DMS153 (cell line): ENCODE data around the gene DTNBP1.

ENCODE experiments used
- DNase-seq: peaks from one replicate; lab custom pipeline; 2025; lab: John Stamatoyannopoulos, UW

Gene DTNBP1

GRCh38 chr6:15588971-15589634, 73.7 kb downstream of the DTNBP1 start:
- DNase-seq, result no peak

DNA sequence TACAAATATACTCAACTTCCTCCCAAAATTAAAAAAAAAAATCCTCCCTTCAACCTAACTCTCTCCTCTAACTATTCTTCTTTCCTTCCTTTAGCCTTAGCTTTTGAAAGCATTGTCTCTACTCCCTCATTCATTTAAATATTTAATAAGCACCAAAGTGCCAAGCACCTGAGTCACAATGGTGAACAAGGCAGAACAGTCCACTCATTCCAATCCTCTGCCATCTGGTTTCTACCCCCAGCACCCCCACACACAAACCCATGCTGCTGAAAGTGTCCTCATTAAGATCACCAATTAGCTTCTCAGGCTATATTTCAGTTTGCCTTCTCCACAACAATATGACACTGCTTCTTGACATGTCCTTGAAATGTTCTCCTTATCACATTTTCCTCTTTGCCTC, 76.3 kb downstream of the DTNBP1 start:
- no peak for DNase-seq

DNA sequence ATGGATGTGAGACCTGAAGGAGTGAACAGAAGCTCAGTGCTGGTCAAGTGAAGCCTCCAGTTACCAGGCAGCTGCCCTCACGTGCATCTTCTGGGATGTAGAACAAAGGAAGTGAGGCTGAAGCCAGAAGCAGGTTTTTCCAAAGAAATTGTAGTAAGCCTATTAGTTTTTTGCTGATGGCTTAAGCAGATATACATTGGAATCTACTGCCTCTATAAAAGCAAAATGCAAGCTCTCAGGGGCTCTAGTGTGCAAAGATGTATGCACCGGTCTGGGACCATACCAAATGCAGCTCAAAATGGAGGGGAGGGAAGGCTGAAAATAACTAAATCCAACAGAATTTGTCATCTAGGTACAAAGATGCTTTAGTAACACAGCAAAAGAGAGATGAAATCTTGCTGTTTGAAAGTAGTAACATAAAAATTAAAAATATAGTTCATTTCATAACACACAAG, 77.0 kb downstream of the DTNBP1 start:
- DNase-seq, result no peak

DNA sequence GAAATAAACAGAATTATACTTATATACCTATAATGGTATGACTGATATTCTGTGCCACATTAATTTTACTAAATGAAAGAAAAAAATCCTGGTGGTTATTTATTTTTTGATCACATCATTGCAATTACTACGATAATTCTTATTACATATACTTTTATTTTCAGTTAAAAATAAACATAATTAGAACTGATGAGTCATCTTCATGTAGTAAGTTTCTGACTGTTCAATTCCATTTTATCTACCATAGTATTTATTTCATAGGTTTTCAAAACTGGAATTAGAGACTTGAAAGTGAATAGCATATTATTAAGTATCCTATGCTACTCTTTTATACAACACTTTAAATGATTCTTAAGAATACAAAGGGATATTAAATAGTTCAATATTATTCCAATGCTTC, 80.3 kb downstream of the DTNBP1 start:
- no peak for DNase-seq

DNA sequence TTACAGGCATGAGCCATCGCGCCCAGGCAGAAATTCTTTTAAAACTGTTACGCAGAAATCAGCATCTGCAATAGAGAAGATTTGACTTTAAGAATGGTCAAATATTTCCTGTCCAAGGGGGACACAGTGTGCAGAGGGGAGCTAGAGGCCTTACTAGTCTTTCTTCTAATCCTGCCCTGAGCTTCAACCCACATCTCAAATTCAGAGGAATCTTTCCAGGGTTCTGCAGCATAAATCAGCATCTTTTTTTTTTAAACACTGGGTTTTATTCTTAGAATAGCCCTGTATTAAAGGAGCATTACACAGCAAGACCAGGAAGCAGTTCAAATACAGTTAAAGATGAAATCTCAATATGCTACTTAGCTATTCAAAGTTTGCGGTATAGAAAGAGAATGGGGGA, 81.1 kb downstream of the DTNBP1 start:
- no peak for DNase-seq

- no peak for DNase-seq
Observed at GRCh38 chr6:15580326-15580725, 82.5 kb downstream of the DTNBP1 start.

DNA sequence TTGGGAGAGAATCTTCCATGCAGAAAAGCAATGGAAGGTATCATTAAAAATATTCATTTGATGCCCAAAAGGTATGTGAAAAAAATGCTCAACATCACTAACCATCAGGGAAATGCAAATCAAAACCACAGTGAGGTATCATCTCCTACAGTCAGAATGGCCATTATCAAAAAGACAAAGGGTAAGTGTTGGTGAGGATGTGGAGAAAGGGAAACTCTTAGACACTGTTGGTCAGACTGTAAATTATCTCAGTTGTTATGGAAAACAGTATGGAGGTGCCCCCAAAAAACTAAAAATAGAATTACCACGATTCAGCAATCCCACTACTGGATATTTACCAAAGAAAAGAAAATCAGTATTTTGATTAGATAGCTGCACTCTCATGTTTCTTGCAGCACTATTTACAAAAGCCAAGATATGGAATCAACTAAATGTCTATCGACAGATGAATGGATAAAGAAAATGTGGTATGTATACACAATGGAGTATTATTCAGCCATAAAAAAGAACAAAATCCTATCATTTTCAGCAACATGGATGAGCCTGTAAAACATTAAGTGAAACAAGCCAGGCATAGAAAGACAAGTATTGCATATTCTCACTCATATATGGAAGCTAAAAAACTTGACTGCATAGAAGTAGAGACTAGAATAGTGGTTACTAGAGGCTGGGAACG, 84.0 kb downstream of the DTNBP1 start:
- no peak for DNase-seq

DNA sequence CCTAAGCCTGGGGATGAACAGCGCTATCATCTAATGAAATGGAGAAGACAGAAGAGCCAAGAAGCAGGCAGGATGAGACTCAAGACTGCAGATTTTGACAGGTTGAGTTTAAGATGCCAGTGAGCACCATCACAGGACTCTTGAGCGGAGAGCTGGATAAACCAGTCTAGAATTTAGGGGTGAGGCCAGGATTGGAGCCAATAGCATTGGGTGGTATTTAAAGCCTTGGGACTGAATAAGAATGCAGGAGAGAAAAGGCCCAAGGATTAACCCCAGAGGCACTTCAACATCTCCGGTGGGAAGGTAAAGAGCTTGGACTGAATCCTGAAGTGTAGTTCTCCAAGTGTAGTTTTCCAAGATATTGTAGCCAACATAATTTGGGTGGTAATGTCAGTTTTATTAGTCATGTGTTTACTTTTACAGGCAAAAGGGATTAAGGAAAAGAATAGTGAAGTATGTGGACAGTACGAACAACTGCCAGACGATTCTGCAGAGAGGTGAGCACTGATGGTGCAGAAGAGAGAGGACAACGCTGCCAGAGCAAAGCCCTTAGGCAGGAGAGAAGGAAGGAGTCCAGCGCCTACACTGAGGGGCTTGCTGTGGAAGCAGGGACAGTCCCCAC, 85.2 kb downstream of the DTNBP1 start:
- no peak for DNase-seq

GRCh38 chr6:15577106-15577505, 85.7 kb downstream of the DTNBP1 start:
- DNase-seq, result no peak

DNA sequence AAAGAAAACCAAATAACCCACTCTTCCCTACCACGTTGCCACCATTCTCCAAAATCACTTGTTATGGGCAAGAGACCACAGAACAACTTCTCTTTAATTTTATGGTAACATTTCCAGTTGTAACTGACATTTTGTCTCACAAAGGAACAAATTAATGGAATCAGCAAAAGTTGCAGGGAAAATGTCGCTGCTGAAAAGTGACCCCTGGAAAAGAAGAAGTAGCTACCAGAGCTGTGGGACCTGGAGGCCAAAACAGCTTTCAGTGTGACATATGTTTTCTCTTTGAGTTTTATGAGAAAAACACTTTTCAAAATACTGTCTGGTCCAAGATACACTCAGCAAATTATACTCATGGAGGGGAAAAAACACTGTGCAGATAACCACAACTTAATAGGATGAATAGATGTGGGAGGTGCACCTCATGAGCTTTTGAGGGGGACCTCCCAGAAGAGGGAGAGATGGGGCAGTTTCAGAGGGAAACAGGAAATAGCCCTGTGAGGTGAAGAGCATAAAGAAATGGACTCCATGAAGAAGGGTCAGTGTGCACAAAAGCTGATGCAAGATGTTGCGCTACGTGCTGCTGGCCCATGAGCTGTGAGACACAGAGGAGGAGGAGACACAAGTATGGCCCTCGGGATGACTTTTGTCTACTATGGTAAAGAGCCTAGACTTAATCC, 87.3 kb downstream of the DTNBP1 start:
- no peak for DNase-seq

DNA sequence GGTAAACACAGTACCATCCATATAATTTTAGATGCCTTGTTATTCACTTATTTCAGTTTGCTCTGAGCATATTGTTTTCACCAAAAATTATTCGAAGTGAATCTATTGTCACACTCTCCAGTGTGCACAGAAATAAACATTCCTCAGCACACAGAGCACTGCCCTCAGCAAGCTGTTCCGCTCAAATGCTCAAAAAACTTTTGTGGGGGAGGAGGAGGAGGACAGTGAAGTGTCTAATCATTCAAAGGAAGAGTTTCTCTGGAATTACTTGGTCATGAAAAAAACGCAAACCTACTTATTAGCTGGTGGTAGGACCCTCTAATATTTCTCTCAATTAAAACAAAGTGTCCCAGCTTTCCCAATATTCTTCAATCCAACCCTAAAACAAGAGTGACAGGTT, 88.3 kb downstream of the DTNBP1 start:
- DNase-seq, result no peak

- DNase-seq, result no peak
Observed at GRCh38 chr6:15574023-15574422, 88.8 kb downstream of the DTNBP1 start.

DNA sequence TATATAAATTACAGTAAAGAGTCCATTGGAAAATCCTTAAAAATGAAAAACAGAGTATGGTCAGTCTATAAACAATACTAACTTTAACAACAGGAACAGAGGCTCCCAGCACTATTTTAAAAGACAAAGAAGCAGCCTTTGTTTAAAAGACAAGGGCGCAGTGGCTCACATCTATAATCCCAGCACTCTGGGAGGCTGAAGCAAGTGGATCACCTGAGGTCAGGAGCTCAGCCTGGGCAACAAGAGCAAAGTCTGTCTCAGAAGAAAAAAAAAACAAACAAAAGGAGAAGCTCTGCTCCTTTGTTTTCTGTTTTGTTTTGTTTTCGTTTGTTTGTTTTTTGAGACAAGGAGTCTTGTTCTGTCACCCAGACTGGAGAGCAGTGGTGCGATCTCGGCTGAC, 89.4 kb downstream of the DTNBP1 start:
- no peak for DNase-seq

DNA sequence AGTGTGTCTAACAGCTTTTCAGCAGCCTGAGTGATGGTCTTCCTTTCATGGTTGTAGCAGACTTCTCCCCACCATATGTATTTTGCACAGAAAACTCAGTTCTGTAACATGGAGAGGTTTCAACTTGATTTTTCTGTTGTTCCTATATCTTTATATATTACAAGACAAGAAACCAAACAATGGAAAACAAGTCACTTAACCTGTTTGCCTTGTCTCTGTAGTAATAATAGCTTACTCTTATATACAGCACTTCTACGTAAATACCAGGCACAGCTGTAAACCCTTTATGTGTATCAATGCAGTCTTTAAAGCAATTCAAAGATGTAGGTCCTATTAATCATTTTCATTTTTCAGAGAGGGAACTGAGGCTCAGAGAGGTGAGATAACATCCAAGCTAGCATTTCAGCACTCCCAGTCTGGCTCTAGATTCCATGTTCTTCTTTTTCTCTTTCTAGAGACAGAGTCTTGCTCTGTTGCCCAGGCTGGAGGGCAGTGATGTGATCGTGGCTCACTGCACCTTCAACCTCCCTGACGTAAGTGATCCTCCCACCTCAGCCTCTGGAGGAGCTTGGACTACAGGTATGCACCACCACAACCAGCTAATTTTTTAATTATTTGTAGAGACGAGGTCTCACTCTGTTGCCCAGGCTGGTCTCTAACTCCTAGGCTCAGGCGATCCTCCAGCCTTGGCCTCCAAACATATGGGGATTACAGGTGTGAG, 90.4 kb downstream of the DTNBP1 start:
- no peak for DNase-seq

GRCh38 chr6:15570171-15570570, 92.7 kb downstream of the DTNBP1 start:
- DNase-seq, result no peak

DNA sequence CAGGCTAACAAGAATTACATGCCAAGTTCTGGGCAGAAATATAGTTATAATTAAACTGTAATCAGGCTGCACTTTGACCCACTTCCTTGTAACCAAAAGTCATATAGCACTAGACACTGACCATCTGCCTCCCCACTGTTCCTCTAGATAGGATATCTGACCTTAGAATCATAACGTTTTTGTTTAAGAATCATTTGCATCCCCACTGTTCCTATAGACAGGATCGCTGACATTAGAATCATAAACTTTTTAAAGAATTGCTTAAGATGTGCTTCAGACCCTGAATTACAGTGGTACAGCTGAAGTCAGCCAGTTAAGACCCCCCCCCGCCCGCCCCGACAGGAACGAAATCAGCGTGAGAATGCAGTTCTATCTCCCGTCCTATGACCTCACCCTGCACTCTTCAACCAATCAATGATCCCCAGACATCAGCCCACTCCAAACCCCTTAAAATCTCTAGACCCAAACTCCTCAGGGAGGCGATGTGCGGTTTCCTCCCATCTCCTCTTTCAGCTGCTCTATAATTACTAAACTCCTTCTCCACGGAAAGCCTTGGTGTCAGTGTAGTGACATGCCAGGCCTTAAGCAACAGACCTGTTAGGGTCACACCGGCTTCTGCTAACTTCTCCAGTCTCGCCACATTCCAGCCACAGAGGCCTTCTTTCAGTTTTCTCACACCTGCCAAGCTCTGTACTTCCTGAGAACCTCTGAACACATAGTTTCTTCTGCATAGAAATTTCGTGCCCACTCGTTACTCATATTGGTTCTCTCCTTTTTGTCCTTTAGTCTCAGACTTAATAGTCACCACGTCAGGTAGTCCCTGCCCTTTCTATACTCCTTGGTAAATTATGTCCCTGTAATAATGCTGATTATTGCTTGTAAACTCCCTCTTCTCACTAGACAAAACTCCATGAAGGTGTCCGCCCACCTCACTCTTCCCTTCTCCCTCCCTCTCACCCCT, 93.5 kb downstream of the DTNBP1 start:
- DNase-seq, result no peak

DNA sequence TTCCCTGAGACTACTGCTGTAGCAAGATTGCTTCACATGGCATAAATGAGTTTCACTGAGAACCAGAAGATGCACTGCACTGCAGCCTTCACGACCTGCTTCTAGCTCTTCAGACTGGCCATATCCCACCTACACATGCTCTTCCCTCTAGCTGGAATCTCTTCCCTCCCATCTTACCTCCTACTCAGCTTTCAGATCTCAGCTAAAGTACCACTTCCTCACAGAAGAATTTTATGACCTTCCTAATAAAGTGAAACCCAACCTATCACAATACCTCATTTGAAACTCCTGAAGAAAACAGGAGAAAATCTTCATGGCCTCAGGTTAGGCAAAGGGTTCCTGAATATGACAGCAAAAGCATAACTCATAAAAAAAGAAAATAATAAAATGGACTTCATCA, 99.9 kb downstream of the DTNBP1 start:
- DNase-seq, result no peak

DNA sequence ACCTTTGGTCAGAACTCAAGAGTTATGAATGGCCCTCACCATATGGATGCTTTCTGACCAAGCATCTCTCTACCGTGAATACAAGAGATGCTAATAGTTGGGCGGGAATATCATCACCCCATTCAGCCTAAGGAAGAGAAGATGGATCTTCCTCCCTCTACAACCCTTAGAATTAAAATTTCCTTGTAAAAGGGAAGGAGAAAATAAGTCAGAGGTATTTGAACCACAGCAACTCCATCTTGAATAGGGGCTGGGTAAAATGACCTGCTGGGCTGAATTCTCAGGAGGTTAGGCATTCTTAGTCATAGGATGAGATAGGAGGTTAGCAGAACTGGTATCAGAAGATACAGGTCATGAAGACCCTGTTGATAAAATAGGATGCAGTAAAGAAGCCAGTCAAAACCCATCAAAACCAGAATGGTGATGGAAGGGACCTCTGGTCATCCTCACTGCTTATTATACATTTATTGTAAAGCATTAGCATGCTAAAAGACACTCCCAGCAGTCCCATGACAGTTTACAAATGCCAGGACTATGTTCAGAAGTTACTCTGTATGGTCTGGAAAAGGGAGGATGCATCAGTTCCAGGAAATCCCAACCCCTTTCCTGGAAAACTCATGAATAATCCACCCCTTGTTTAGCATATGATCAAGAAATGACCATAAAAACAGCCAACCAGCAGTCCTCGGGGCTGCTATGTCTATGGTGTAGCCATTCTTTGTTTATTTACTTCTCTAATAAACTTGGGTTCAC, 101.2 kb downstream of the DTNBP1 start:
- DNase-seq, result no peak

DNA sequence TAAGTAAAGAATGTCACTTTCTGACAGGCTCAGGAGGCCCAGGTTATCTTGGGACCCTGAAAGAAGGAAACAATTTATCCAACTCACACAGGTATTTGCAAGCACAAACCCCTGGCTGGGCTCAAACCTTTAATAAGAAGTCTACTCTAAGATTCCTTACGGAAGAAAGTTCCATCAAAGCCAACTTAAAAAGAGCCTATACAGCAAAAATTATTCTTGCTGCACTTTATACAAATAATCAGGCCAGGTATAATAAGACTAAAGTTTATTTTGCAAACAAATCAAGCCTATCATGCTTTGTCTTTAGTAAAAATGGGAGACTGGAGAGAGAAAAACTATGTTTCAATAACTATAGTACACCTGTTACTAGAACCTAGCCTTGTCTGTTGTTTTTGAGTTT, 102.1 kb downstream of the DTNBP1 start:
- DNase-seq, result no peak

- no peak for DNase-seq
Observed at GRCh38 chr6:15557174-15557573, 105.7 kb downstream of the DTNBP1 start.
